ENCODE data around the gene BBX.
A peak's percentile ranks its signal among the peaks of the same experiment; 100 is the strongest.

Gene BBX

GRCh38 chr3:107522510-107523288 lies at the start of gene BBX:
Gene BBX (plus strand): TSS chr3:107522962. CDS start chr3:107710461, 187,499 bp downstream.
- H3K27ac Mint-ChIP-seq, result peak within 1 kb of the TSS; percentile 98
- no peaks in the 10 kb centered on the region for H3K27me3 Mint-ChIP-seq
- H3K36me3 Mint-ChIP-seq, result no peaks in the 10 kb centered on the region
- H3K4me1 Mint-ChIP-seq, result peaks cover 29% of the 10 kb centered on the region
- DNase-seq (ENCODE audit: low spot score in 2 of 2), result peak; percentile 94
- peak within 1 kb of the TSS; percentile 100 for H3K4me3 Mint-ChIP-seq
- H3K9me3 Mint-ChIP-seq, result no peaks in the 10 kb centered on the region
- ATAC-seq (ENCODE audit: low read depth), result peak; percentile 84

GRCh38 chr3:107476462-107476861 lies 46.3 kb upstream of the BBX start:
- Mint-ChIP-seq H3K27ac (no peak overlapping the region), H3K4me3 (no peak overlapping the region), H3K9me3 (peaks cover 11% of the 10 kb centered on the region), H3K4me1 (no peaks in the 10 kb centered on the region), H3K27me3 (peaks cover 1% of the 10 kb centered on the region), H3K36me3 (peaks cover 5% of the 10 kb centered on the region)
- DNase-seq (ENCODE audit: low spot score in 2 of 2), result no peak
- ATAC-seq (ENCODE audit: low read depth), result no peak

GRCh38 chr3:107487490-107487889 lies 35.3 kb upstream of the BBX start:
- no peaks in the 10 kb centered on the region for H3K4me1 Mint-ChIP-seq
- DNase-seq (ENCODE audit: low spot score in 2 of 2), result no peak
- H3K27ac Mint-ChIP-seq, result no peak overlapping the region
- H3K4me3 Mint-ChIP-seq, result no peak overlapping the region
- H3K36me3 Mint-ChIP-seq, result no peaks in the 10 kb centered on the region
- H3K27me3 Mint-ChIP-seq, result peaks cover 2% of the 10 kb centered on the region
- no peak for ATAC-seq (ENCODE audit: low read depth)
- H3K9me3 Mint-ChIP-seq, result no peaks in the 10 kb centered on the region

GRCh38 chr3:107488942-107489341 lies 33.8 kb upstream of the BBX start:
- Mint-ChIP-seq H3K4me1 (no peaks in the 10 kb centered on the region), H3K36me3 (no peaks in the 10 kb centered on the region), H3K27me3 (peaks cover 3% of the 10 kb centered on the region), H3K9me3 (no peaks in the 10 kb centered on the region), H3K4me3 (no peak overlapping the region), H3K27ac (no peak overlapping the region)
- no peak for DNase-seq (ENCODE audit: low spot score in 2 of 2)
- ATAC-seq (ENCODE audit: low read depth), result no peak

GRCh38 chr3:107493134-107493533 lies 29.6 kb upstream of the BBX start:
- Mint-ChIP-seq H3K36me3 (no peaks in the 10 kb centered on the region), H3K9me3 (no peaks in the 10 kb centered on the region), H3K4me3 (no peak overlapping the region), H3K27ac (no peak overlapping the region), H3K27me3 (peaks cover 1% of the 10 kb centered on the region), H3K4me1 (peaks cover 6% of the 10 kb centered on the region)
- DNase-seq (ENCODE audit: low spot score in 2 of 2) (no peak), ATAC-seq (ENCODE audit: low read depth) (no peak)

GRCh38 chr3:107496855-107497254 lies 25.9 kb upstream of the BBX start:
- Mint-ChIP-seq H3K27ac (no peak overlapping the region), H3K4me1 (peaks cover 6% of the 10 kb centered on the region), H3K9me3 (no peaks in the 10 kb centered on the region), H3K27me3 (peaks cover 4% of the 10 kb centered on the region), H3K36me3 (no peaks in the 10 kb centered on the region), H3K4me3 (no peak overlapping the region)
- ATAC-seq (ENCODE audit: low read depth) (no peak), DNase-seq (ENCODE audit: low spot score in 2 of 2) (no peak)

- no peaks in the 10 kb centered on the region for H3K36me3 Mint-ChIP-seq
- H3K27me3 Mint-ChIP-seq, result peaks cover 3% of the 10 kb centered on the region
- H3K27ac Mint-ChIP-seq, result no peak overlapping the region
- no peak for ATAC-seq (ENCODE audit: low read depth)
- H3K4me1 Mint-ChIP-seq, result peaks cover 6% of the 10 kb centered on the region
- no peak for DNase-seq (ENCODE audit: low spot score in 2 of 2)
- H3K4me3 Mint-ChIP-seq, result no peak overlapping the region
- no peaks in the 10 kb centered on the region for H3K9me3 Mint-ChIP-seq
These were observed 24.1 kb upstream of the BBX start for GRCh38 chr3:107498646-107499045.

- Mint-ChIP-seq H3K36me3 (no peaks in the 10 kb centered on the region), H3K9me3 (no peaks in the 10 kb centered on the region), H3K27me3 (peaks cover 5% of the 10 kb centered on the region), H3K27ac (no peak overlapping the region), H3K4me3 (no peak overlapping the region), H3K4me1 (no peaks in the 10 kb centered on the region)
- DNase-seq (ENCODE audit: low spot score in 2 of 2) (no peak), ATAC-seq (ENCODE audit: low read depth) (no peak)
These were observed 16.3 kb upstream of the BBX start for GRCh38 chr3:107506458-107506857.

- Mint-ChIP-seq H3K27ac (no peak overlapping the region), H3K9me3 (no peaks in the 10 kb centered on the region), H3K27me3 (peaks cover 5% of the 10 kb centered on the region)
These were observed 14.4 kb upstream of the BBX start for GRCh38 chr3:107508331-107508730.

GRCh38 chr3:107512108-107512507 lies 10.7 kb upstream of the BBX start:
- DNase-seq (ENCODE audit: low spot score in 2 of 2), result no peak
- H3K4me1 Mint-ChIP-seq, result no peaks in the 10 kb centered on the region
- H3K36me3 Mint-ChIP-seq, result no peaks in the 10 kb centered on the region
- peaks cover 6% of the 10 kb centered on the region for H3K27me3 Mint-ChIP-seq
- ATAC-seq (ENCODE audit: low read depth), result no peak
- no peaks in the 10 kb centered on the region for H3K9me3 Mint-ChIP-seq
- H3K4me3 Mint-ChIP-seq, result no peak overlapping the region
- H3K27ac Mint-ChIP-seq, result no peak overlapping the region

More at GRCh38 chr3:107508331-107508730, 14.4 kb upstream of the BBX start:
- Mint-ChIP-seq H3K4me1 (no peaks in the 10 kb centered on the region), H3K36me3 (no peaks in the 10 kb centered on the region), H3K4me3 (no peak overlapping the region)
- ATAC-seq (ENCODE audit: low read depth) (no peak), DNase-seq (ENCODE audit: low spot score in 2 of 2) (no peak)

GRCh38 chr3:107514453-107514852 lies 8.3 kb upstream of the BBX start:
- H3K9me3 Mint-ChIP-seq, result no peaks in the 10 kb centered on the region
- H3K4me3 Mint-ChIP-seq, result no peak overlapping the region
- no peak for DNase-seq (ENCODE audit: low spot score in 2 of 2)
- no peak for ATAC-seq (ENCODE audit: low read depth)
- no peak overlapping the region for H3K27ac Mint-ChIP-seq
- H3K4me1 Mint-ChIP-seq, result no peaks in the 10 kb centered on the region
- peaks cover 2% of the 10 kb centered on the region for H3K27me3 Mint-ChIP-seq
- H3K36me3 Mint-ChIP-seq, result no peaks in the 10 kb centered on the region

- ATAC-seq (ENCODE audit: low read depth) (no peak), DNase-seq (ENCODE audit: low spot score in 2 of 2) (no peak)
- no peaks in the 10 kb centered on the region for H3K9me3 Mint-ChIP-seq
- peaks cover 2% of the 10 kb centered on the region for H3K4me1 Mint-ChIP-seq
- no peak overlapping the region for H3K27ac Mint-ChIP-seq
- no peaks in the 10 kb centered on the region for H3K36me3 Mint-ChIP-seq
- H3K27me3 Mint-ChIP-seq, result peaks cover 2% of the 10 kb centered on the region
- no peak overlapping the region for H3K4me3 Mint-ChIP-seq
These were observed 6.3 kb upstream of the BBX start for GRCh38 chr3:107516475-107516874.

GRCh38 chr3:107520535-107520934 lies 2.2 kb upstream of the BBX start:
- Mint-ChIP-seq H3K4me3 (no peak overlapping the region), H3K27ac (no peak overlapping the region), H3K9me3 (no peaks in the 10 kb centered on the region), H3K27me3 (no peaks in the 10 kb centered on the region), H3K36me3 (no peaks in the 10 kb centered on the region), H3K4me1 (peaks cover 18% of the 10 kb centered on the region)
- DNase-seq (ENCODE audit: low spot score in 2 of 2), result no peak
- no peak for ATAC-seq (ENCODE audit: low read depth)

GRCh38 chr3:107521469-107522059 lies 1.2 kb upstream of the BBX start:
- H3K4me3 Mint-ChIP-seq, result peak overlapping the region; percentile 60
- DNase-seq (ENCODE audit: low spot score in 2 of 2), result peak in 1 of 2 donors; percentile 7
- no peaks in the 10 kb centered on the region for H3K27me3 Mint-ChIP-seq
- H3K9me3 Mint-ChIP-seq, result no peaks in the 10 kb centered on the region
- H3K4me1 Mint-ChIP-seq, result peaks cover 26% of the 10 kb centered on the region
- no peaks in the 10 kb centered on the region for H3K36me3 Mint-ChIP-seq
- peak overlapping the region; percentile 87 for H3K27ac Mint-ChIP-seq
- peak; percentile 9 for ATAC-seq (ENCODE audit: low read depth)

GRCh38 chr3:107523289-107523538 lies 452 bp downstream of the BBX start:
- H3K36me3 Mint-ChIP-seq, result no peaks in the 10 kb centered on the region
- DNase-seq (ENCODE audit: low spot score in 2 of 2) (no peak), ATAC-seq (ENCODE audit: low read depth) (peak; percentile 42)
- peak overlapping the region; percentile 100 for H3K4me3 Mint-ChIP-seq
- no peaks in the 10 kb centered on the region for H3K9me3 Mint-ChIP-seq
- H3K4me1 Mint-ChIP-seq, result peaks cover 33% of the 10 kb centered on the region
- peak overlapping the region; percentile 98 for H3K27ac Mint-ChIP-seq
- no peaks in the 10 kb centered on the region for H3K27me3 Mint-ChIP-seq

All from memory B cell (primary cell).